GM18870 (cell line): ENCODE results near the gene MTMR3.

Experiments used
- ATAC-seq: cut with Tn5 transposase; IDR thresholded peaks from one replicate; pipeline ENCODE4 v1.9.1; 2021; ENCODE audit warnings: moderate library complexity; ENCODE audit not compliant: unreplicated experiment

MTMR3 gene

DNA sequence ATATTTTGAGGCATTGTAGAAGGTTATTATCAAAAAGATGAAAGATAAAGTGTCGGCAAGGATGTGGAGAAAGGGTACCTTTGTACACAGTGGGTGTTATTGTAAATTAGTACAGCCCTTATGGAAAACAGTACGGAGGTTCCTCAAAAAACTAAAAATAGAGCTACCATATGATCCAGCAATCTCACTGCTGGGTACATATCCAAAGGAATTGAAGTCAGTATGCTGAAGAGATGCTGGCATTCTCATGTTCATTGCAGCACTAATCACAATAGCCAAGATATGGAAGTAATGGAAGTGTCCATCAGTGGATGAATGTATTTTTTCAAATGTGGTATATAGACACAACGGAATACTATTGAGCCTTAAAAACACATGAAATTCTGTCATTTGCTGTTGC, 15.1 kb upstream of the MTMR3 start:
- ATAC-seq: no peak

DNA sequence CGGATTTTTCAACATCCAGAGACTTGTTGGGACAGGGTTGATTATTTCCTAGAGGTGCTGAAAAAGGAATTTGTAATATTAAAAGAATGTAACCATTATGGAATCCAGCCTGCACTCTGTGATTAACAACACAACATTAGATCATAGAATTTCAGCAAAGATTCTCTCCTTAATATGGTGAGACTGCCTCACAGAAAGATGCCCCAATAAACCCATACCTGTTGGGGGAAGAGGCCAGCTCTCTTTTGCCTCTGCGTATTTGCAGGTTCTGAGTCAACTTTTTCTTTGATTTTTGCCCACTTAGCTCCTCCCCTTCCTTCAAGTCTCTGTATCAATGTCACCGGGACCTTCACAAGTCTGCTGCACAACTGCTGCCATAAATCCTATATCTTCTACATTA, 12.4 kb upstream of the MTMR3 start:
- ATAC-seq: no peak

DNA sequence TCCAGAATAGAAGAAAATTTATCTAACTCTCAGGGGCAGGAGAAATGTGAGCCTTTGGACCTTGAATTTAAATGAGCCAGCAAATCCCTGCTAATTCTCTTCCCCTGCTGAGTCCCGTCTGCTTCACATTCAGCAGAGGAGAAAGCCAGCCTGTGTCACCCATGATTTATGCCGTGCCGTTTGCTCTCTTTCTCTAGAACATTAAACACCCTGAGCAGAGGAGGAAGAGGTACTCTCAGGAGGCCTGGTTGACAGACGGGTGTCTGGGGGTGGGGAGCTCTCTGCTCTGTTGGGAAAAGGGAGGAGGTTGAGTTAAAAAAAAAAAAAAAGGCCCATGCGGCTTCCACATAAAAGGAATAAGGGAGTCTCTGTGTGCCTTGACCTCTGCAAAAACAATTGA, 11.3 kb upstream of the MTMR3 start:
- no peak for ATAC-seq

DNA sequence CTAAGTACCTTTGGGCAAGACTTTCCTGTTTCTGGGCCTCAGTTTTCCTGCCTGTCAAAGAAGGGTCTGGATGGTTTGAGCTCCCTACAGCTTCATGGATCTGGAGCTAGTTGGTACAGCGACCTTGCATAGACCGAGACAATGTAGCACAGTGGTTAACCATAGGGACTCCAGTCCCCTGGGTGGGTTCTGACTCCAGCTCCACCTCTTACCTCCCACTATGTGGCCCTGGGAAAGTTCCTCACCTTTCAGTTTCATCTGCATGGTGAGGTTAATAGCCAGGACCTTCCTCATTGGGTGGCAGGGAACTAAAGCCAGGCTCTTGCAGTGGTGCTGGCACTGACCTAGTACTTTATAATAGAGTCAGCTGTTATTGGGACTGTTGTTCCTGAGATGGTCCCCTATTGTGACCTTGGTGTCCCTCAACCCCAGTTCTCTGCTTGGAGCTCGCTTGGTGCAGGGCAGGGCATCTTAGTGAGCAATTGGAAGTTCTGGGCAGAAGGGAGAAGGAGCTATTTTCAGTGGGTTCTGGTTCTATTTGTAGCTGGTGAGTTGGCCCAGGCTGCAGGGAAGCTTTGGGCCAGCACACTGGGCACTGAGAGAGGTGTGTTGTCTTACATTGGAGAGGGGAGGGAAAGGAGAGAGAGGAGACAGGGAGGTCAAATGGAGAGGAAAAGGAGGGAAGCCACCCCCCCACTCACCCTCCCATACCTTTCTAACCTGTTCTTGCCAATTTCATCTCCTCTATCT, 10.7 kb upstream of the MTMR3 start:
- ATAC-seq: no peak

DNA sequence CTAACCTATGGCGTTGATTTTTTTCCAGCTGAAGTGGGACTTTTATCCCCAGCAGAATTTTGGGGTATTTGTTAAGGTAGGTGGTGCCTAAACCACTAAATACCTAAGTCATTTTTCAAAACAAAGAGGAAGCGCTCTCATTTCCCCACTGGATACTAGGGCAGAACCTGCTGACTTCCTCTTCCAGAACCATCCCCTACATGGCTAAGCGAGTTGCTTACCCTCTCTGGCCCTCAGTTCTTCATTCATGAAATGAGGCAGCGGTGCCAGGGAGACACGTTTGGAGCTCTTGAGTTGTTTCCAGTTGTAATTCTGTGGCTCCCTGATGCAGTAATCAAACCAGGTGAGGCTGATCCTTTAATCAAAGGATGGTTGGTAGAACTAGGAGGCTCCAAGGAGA, 10.0 kb upstream of the MTMR3 start:
- ATAC-seq: no peak

DNA sequence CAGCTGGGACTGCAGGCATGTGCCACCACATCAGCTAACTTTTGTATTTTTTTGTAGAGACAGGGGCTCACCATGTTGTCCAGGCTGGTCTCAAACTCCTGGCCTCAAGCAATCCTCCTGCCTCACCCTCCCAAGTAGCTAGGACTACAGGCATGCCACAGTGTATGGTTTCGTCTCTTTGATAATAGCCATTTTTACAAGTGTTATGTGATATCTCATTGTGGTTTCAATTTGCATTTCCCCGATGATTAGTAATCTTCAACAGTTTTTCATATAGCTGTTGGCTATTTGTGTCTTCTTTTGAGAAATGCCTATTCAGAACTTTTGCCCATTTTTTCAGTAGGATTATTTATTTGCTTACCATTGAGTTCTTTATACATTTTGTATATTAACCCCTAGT, 9.0 kb upstream of the MTMR3 start:
- no peak for ATAC-seq

DNA sequence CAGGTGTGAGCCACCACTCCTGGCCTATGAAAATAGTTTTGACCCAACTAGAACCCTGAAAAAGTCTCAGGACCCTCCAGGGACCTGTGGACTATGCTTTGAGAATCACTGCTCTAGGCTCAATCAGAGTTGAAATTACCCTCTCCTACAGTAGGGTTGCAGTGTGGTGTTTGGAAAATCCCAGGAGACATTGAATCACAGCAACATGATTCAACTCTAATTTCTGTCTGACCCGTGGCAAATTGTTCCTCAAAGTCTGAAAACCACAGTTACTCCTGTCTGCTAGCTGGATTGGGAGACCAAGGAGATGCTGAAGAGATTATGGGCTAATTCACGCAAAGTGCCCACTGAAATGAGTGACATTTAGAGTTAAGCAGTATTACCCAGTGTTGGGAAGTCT, 5.4 kb upstream of the MTMR3 start:
- ATAC-seq: no peak

DNA sequence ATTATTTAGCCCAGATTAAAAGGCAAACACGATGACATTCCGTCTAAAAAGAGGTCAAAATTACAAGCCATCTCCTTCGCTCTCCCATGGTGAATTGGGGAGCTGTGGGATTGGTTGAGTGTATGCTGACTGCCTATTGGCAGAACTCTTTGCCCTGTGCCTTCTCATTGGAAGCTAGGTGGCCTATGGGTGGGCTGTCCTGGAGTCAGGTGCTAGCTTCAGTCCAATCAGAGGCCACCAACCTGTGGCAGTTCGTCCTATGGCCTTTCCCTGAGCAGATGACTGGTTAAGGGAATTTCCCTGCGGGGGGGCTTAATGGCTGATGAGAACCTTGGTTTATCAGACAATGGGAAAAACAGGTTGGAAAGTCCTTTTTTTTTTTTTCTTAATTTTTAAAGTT, 3.2 kb upstream of the MTMR3 start:
- ATAC-seq: no peak

DNA sequence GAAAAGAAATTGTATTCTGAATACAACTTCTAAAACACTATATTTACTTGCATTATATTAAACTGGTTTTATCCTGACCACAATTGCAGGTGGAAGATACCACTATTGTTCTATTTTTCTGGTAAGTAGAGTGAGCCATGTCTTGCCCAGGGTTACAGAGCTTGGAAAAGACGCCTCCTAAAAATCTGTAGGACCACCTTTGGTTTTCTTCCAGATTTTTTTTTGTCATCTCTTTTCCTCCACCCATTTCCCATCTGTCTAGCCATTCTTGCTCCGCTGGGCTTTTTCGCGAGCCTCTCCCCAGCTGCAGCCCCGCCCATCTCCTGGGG, 294 bp upstream of the MTMR3 start:
- no peak for ATAC-seq

DNA sequence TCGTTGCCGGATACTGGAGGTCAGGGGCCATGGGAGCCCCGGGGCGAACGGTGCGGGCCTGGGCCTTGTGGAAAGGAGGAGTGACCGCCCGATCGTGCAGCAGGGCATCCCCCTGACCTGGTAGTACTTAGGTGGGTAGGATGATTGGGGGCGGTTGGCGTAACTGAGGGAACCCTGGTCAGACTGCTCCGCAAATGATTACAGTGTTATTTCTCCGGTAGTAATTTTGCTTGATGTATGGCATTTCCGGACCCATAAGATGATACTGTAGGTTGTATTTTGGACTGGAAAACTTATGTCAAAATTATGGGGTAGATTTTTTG, 762 bp downstream of the MTMR3 start:
- no peak for ATAC-seq

DNA sequence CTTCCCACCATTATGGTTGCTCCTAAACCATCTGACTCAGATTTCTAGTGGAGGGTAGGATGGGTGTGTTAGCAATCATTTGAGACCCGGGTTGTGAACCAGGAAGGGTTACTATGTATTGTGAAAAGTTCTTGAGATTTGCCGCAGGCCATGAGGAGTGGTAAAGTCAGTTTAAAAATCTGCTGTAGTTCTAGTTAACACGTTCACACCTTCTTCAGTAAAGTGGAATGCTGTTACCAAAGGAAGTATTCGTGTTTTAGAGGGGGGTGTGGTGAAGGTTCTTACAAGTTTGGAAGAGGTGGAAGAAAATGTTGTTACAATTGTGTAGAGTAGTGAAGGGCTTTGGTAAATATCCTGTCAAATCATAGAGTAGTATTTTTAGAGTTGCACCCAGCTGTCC, 2.6 kb downstream of the MTMR3 start:
- no peak for ATAC-seq

DNA sequence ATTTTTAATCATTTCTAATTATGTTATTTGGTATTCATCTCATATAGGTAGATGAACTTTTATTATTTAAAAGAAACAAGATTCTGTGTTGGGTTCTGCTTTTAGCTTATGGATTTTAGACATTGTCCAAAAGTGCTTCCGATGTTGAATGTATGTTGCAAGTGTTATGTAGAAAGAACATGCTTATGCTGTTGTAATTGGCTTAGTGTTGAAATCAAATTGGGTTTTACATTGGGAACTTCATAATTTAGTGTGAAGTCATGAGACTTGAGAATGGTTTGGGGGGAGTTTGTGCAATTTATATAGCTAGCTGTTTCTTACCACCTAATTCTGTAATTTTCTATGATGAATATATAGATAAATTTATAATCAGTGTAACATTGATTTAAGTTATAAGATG, 3.6 kb downstream of the MTMR3 start:
- no peak for ATAC-seq

DNA sequence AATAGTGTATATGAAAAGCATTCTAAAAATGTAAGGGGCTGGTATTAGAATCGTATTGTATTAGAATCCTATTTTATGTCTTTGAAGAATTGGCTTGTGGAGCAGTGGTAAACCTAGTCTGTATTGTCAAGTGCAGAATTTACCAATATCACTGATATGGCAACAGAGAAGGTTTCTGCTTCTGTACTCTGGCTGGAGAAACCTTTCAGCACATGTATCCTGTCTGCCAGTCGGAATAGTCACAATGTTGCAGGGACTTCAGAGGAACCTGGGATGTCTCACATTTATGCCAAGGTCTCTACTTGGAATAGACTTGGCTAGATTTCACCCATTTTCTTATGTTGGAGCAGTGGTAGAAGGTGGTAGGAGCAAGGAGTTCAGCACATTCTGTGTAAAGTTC, 4.4 kb downstream of the MTMR3 start:
- ATAC-seq: no peak

DNA sequence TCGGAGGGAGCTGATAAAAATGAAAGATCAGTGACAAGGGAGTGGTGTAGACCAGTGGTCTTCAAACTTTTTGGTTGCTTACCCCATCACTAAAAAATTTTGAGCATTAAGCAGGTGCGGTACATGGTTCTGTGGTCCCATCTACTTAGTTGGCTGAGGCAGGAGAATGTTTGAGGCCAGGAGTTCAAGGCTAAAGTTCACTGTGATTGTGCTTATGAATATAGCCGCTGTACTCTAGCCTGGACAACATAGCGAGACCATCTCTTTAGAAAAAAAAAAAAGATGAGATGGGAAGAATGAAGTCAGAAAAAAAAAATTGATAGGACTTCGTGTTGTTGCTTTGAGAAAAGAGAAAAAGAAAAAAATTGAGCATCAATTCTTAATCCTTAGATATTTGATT, 7.8 kb downstream of the MTMR3 start:
- ATAC-seq: no peak

DNA sequence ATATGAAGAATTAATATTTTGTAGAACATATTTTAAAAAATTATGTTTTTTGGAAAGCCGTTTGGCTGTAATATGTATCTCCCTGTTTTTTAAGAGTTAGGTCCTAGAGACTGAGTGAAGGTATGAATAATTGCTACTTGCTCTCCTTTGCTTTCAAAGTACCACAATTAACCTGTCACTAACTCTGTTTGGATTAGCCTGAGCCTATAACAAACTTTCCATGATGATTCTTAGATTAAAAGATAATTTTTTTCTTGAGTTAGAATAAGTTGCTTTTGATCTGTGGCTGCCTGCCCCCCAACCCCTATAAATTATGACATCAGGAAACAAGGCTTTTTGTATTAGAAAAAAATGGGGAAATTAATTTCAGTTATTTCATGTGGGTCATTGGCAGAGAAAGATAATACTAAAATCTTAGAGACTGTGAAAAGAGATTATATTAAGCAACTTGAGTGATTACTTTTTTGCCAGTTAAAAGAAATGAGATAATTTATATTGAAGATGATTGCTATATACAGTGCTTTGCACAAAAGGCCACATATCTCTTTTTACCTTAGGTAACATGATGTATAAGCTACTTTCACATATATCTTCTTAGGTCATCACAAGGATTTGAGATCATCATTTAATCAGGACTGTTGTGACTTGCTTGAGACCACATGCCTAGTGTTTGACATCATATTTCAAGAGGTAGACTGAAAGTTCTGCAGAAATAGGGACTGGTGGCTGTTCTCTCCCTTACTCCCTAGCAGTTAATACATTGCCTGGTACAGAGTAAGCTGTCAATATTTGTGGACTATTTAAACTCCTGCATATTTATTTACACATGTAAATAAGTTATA, 9.6 kb downstream of the MTMR3 start:
- no peak for ATAC-seq

DNA sequence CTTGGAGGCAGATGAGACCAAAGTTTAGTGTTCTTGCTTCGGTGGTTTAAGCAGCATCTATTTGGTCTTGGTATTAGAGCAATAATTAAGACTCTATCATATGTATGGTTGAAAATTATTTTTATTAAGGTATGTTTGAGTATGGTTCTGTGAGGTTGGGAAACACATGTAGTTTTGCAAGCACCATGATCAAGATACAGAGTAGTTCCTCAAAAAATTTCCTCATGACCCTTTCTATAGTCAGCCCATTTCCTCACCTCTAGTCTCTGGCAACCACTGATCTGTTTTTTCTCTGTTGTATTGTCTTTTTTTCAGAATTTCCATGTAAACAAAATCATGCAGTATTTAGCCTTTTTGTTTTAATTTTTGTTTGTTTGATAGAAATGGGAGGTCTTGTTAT, 18.4 kb downstream of the MTMR3 start:
- ATAC-seq: no peak

DNA sequence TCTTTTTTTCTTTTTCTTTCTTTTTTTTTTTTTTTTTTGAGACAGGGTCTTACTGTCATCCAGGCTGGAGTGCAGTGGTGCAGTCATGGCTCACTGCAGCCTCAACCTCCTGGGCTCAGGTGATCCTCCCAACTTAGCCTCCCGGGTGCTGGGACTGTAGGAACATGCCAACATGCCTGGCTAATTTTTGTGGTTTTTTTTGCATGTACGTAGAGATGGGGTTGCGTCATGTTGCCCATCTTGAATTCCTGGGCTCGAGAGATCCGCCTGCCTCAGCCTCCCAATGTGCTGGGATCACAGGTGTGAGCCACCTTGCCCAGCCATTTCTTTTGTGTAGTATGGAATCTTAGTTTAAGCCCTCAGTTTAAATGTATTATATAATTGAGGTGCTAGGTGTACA, 20.4 kb downstream of the MTMR3 start:
- ATAC-seq: no peak

DNA sequence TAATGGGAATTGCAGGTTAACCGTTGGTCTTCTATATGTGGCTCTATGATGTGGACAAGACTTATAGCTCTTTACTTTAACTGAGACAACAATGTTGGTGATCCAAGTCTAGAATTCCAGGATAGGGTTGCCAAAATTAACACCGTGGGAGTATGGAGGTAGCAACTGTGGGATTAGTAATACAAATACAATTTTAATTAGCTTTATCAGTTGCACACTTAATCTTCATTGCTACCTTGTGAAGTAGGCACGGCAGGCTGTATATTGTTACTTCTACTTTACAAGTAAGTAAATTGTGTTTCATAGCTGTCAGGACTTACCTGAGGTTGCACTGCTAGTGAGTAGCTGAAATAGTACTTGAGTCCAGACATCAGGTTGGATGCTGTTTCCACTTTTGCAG, 21.0 kb downstream of the MTMR3 start:
- no peak for ATAC-seq

DNA sequence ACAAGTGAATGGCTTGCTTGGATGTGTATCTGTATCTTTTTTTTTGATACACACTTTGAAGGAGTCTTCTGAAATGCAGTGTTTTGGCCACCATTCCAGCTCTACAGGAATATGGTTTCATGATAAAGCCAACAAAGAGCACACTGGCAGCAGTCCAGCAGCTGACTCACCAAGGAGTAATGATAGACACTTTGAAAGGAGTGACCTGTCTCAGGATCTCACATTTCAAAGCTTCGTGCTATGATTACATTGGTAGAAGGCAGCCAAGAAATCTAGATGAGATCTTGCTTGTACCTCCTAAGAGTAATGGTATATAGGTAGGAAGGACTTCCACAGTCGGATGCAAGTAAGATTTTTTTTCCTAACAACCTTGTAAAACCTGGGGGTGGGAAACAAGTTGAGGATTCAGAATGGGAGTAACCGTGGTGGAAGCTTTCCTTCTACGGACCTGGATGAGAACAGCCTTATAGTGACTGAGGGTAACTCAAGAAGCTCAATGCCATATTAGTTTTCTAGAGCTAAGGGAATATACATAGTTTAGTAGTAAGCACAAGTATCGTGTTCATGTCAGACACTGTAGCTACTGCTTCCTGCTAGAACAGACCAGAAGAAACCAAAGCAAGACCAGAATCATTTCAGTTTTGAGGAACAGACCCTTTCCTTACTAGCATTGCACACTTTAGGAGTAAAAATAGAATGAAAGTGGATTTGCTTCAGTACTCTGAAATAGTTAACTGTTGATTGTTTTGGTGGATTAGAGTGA, 25.0 kb downstream of the MTMR3 start:
- ATAC-seq: no peak

DNA sequence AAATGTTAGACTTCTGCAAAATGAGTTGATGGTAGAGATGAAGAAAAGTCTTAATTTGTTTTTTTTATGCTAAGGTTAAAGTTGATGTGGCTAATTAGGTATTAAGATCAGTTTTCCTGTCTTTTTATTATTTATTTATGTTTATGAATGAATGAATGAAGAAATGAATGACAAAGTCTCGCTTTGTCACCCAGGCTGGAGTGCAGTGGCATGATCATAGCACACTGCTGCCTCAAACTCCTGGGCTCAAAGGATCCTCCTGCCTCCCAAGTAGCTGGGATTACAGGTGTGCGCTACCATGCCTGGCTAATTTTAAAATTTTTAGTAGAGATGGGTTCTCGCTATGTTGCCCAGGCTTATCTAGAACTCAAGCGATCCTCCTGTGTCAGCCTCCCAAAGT, 29.2 kb downstream of the MTMR3 start:
- ATAC-seq: no peak

DNA sequence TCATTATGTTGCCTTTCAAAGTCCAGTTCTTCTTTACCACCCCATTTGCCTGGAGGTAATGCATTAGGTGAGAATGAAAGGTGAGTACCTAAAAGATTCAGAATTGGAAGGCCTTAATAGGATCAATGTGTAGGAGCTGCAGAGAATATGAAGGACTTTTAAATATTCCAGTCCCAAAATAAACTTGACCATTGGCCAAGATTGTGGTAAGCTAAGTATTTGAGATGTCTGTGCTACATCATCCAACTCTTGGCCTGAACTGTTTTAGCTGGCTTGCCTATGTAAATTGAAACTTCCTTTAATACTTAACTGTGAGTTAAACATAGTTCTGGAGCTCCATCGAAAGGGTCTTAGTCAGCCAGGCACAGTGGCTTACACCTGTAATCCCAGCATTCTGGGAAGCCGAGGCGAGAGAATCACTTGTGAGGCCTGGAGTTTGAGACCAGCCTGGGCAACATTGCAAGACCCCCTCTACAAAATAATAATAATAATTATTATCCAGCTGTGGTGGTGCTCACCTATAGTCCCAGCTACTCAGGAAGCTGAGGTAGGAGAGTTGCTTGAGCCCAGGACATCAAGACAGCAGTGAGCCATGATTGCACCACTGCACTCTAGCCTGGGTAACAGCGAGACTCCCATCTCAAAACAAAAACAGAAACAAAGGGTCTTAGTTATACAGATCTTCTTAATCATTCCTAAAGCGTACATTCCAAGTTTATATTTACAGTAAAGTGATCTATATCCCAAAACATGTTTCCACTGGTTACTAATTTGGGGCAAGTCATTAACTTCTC, 29.8 kb downstream of the MTMR3 start:
- ATAC-seq: no peak
